ENCODE results near the gene ETS2. TPM values are rescaled to one million over a fixed set of nuclear protein-coding genes. Genes with fewer than 3 reads are reported as not detected.

The ETS2 gene
- total and polyA plus RNA-seq, 2 of the 4 experiments (the other 2 are of a cell fraction), result 21.3 to 21.7 TPM

DNA sequence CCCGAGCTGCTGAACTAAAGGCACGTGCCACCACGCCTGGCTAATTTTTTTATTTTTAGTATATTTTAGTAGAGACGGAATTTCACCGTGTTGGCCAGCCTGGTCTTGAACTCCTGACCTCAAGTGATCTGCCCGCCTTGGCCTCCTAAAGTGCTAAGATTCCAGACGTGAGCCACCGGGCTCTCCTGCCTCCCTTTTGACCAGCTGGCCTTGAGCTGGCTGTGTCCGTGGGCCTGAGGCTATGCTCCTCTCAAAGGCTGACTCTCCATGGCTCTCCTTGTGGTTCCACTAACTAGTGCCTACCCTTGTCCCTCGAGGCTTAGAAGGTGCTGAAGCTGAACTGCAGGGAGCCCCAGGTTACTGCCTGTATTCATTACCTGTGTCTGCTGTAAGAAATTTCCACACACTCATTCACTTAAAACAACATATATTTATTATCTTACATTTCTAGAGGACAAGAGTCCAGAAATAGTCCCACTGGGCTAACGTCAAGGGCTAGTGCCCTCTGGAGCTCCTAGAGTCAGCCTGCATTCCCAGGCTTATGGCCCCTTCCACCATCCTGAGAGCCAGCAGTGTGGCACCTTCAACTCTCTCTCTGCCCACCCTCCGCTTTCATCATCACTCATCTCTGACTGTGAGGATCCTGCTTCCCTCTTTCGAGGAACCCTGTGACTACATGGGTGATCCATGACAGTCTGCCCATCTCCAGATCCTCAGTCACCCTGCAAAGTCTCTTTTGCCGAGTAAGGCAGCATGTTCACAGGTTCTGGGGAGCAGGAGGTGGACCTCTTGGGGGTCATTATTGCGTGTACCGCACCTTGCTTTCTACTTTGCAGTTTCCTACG is 34.9 kb downstream of the ETS2 start:
- Histone ChIP-seq H3K9me1 (ENCODE audit: insufficient read depth, low read length) (peaks cover 20% of the 10 kb centered on the region), H3K27me3 (ENCODE audit: control insufficient read depth, insufficient read depth, low read length) (no peaks in the 10 kb centered on the region), H2BK15ac (ENCODE audit: low read depth, low read length) (peak overlapping the region; percentile 58; the same call in 2 of the 3 replicates), H3K4me3 (ENCODE audit: insufficient read depth, low read depth, low read length) (no peak overlapping the region), H3K79me1 (ENCODE audit: low read depth in 1 of 2, low read length in 2 of 2) (no peaks in the 10 kb centered on the region), H3K4me1 (ENCODE audit: control insufficient read depth, insufficient read depth, low read length) (peaks cover 22% of the 10 kb centered on the region), H3K14ac (replicated peaks; ENCODE audit: low read depth, low read length) (peak overlapping the region; percentile 99), H2AK9ac (replicated peaks; ENCODE audit: low read depth, low read length, poor library complexity) (peak overlapping the region; percentile 74), H3K56ac (ENCODE audit: extremely low read depth, insufficient read depth, low read length) (no peak overlapping the region), H2AFZ (replicated peaks; ENCODE audit: low read length, poor library complexity) (peak overlapping the region; percentile 51), H3K9me3 (ENCODE audit: control insufficient read depth, insufficient read depth, low read length) (peaks cover 2% of the 10 kb centered on the region), H3K36me3 (ENCODE audit: control insufficient read depth, insufficient read depth, low read length) (no peaks in the 10 kb centered on the region), H2AK5ac (ENCODE audit: low read depth, low read length) (peak overlapping the region; percentile 97), H3K9ac (ENCODE audit: low read depth, low read length) (no peak overlapping the region), H4K20me1 (ENCODE audit: insufficient read depth, low read length) (no peaks in the 10 kb centered on the region), H4K8ac (ENCODE audit: low read depth in 2 of 2, low read length in 2 of 2) (peak overlapping the region; percentile 52 to 86; a peak in 3 of 4 replicates), H3K4me2 (ENCODE audit: low read depth, low read length) (no peak overlapping the region), H3K23ac (ENCODE audit: low read depth, low read length) (peak overlapping the region; percentile 99; the same call in 1 of the 2 replicates), H4K5ac (ENCODE audit: low read depth, low read length) (peak overlapping the region; percentile 56), H3K27ac (ENCODE audit: insufficient read depth, low read length) (peak overlapping the region; percentile 93), H2BK20ac (ENCODE audit: low read depth, low read length) (peak overlapping the region; percentile 99), H4K91ac (ENCODE audit: insufficient read depth, low read depth, low read length) (peak overlapping the region; percentile 97), H2BK120ac (ENCODE audit: low read depth, low read length) (peak overlapping the region; percentile 100), H3K18ac (ENCODE audit: low read depth, low read length) (peak overlapping the region; percentile 93), H2BK5ac (ENCODE audit: low read depth, low read length, poor library complexity, severe bottlenecking) (peak overlapping the region; percentile 99), H3K4ac (ENCODE audit: low read depth, low read length) (peak overlapping the region; percentile 100)
- CTCF ChIA-PET, result no interaction called here
- POLR2A ChIA-PET (ENCODE audit: unreplicated experiment), result no interaction called here
- 100% methylated on average over 5 of the region's 17 CpGs; no CpG with 5 or more reads in 1 of the 2 experiments for WGBS, 2 experiments (ENCODE audit: extremely low coverage in 2 of 2, insufficient read length in 1 of 2)
- ATAC-seq (ENCODE audit: low read depth) (no peak), DNase-seq (no peak)
- dilution Hi-C loops (cut with HindIII; ENCODE audit: low sequenced_read_pairs, unreplicated experiment), result no loop called here
- in situ Hi-C loops (cut with MboI; ENCODE audit: low sequenced_read_pairs), result no loop called here
- BruUV-seq (replicated peaks), result no TSS peak
- intact Hi-C loops (cut with micrococcal nuclease), result no loop called here
- TF ChIP-seq, protein P1, sequence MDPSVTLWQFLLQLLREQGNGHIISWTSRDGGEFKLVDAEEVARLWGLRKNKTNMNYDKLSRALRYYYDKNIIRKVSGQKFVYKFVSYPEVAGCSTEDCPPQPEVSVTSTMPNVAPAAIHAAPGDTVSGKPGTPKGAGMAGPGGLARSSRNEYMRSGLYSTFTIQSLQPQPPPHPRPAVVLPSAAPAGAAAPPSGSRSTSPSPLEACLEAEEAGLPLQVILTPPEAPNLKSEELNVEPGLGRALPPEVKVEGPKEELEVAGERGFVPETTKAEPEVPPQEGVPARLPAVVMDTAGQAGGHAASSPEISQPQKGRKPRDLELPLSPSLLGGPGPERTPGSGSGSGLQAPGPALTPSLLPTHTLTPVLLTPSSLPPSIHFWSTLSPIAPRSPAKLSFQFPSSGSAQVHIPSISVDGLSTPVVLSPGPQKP (IDR thresholded peaks at IDR 0.05; ENCODE audit: borderline replicate concordance, low read depth, low read length), result no peak
- TF ChIP-seq, protein P2, sequence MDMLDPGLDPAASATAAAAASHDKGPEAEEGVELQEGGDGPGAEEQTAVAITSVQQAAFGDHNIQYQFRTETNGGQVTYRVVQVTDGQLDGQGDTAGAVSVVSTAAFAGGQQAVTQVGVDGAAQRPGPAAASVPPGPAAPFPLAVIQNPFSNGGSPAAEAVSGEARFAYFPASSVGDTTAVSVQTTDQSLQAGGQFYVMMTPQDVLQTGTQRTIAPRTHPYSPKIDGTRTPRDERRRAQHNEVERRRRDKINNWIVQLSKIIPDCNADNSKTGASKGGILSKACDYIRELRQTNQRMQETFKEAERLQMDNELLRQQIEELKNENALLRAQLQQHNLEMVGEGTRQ (IDR thresholded peaks at IDR 0.05; ENCODE audit: low read depth, low read length), result no peak
- TF ChIP-seq MAFK (IDR thresholded peaks at IDR 0.05; ENCODE audit: low read depth, low read length), result no peak
- TF ChIP-seq POLR2A (IDR thresholded peaks at IDR 0.05; ENCODE audit: low read depth, low read length), result no peak
- no peak for TF ChIP-seq CHD1 (IDR thresholded peaks at IDR 0.05; ENCODE audit: low read depth, low read length)
- TF ChIP-seq NFE2L2 (IDR thresholded peaks at IDR 0.05; ENCODE audit: low read depth, low read length), result no peak
- no peak for TF ChIP-seq MXI1 (IDR thresholded peaks at IDR 0.05; ENCODE audit: borderline replicate concordance, low read depth, low read length)
- no peak for TF ChIP-seq MAZ (IDR thresholded peaks at IDR 0.05; ENCODE audit: borderline replicate concordance, low read depth, low read length)
- TF ChIP-seq FOS (IDR thresholded peaks at IDR 0.05; ENCODE audit: low read depth, low read length), result no peak
- TF ChIP-seq BHLHE40 (IDR thresholded peaks at IDR 0.05; ENCODE audit: low read depth, low read length), result no peak
- no peak for TF ChIP-seq RFX5 (IDR thresholded peaks at IDR 0.05; ENCODE audit: low read depth, low read length)
- no peak for TF ChIP-seq SMC3 (IDR thresholded peaks at IDR 0.05; ENCODE audit: low read depth, low read length)
- TF ChIP-seq, protein P3, sequence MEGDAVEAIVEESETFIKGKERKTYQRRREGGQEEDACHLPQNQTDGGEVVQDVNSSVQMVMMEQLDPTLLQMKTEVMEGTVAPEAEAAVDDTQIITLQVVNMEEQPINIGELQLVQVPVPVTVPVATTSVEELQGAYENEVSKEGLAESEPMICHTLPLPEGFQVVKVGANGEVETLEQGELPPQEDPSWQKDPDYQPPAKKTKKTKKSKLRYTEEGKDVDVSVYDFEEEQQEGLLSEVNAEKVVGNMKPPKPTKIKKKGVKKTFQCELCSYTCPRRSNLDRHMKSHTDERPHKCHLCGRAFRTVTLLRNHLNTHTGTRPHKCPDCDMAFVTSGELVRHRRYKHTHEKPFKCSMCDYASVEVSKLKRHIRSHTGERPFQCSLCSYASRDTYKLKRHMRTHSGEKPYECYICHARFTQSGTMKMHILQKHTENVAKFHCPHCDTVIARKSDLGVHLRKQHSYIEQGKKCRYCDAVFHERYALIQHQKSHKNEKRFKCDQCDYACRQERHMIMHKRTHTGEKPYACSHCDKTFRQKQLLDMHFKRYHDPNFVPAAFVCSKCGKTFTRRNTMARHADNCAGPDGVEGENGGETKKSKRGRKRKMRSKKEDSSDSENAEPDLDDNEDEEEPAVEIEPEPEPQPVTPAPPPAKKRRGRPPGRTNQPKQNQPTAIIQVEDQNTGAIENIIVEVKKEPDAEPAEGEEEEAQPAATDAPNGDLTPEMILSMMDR (conservative IDR thresholded peaks at IDR 0.05; ENCODE audit: low read depth, low read length), result no peak
- TF ChIP-seq RCOR1 (IDR thresholded peaks at IDR 0.05; ENCODE audit: insufficient replicate concordance, low read length), result no peak
- TF ChIP-seq RAD21 (IDR thresholded peaks at IDR 0.05; ENCODE audit: low read length), result no peak

All from IMR-90 (cell line).